OCI-LY3 (cell line): ENCODE measurements around the gene ARHGAP26.

Experiments used
- EZH2phosphoT487 ChIP-seq: fragments of 200-600 bp; shearing (Covaris generic); IDR thresholded peaks from 2 replicates; pipeline ENCODE4 v1.6.1; 2018; ENCODE audit warnings: antibody characterized with exemption, mixed run types, low read depth
- TF ChIP-seq, protein P1 (sequence below): fragments of 200-600, 300-600 bp; sonication (generic); IDR thresholded peaks from 2 replicates; pipeline ENCODE4 v1.5.1; 2014; ENCODE audit warnings: antibody characterized with exemption, low read length, low read depth

DNA sequence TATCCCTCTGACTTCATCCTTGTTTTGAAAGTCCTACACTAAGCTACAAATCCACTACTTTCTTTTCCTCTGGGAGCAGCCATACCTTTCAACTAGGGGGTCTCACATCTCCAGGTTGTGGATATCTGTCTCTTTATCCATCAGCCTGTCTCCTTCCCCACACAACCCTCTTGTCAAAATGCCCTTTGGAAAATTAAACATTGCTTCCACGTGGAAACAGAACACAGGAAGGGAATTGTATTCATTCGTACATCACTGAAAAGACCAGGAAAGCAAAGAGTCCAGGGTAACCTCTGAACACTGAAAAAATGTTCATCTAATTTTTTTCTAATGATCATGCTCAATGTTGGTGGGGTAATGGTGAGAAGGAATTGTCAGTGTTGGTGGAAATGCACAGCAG, 429.7 kb downstream of the ARHGAP26 start:
- TF ChIP-seq EZH2phosphoT487: no peak
- TF ChIP-seq, protein P1, sequence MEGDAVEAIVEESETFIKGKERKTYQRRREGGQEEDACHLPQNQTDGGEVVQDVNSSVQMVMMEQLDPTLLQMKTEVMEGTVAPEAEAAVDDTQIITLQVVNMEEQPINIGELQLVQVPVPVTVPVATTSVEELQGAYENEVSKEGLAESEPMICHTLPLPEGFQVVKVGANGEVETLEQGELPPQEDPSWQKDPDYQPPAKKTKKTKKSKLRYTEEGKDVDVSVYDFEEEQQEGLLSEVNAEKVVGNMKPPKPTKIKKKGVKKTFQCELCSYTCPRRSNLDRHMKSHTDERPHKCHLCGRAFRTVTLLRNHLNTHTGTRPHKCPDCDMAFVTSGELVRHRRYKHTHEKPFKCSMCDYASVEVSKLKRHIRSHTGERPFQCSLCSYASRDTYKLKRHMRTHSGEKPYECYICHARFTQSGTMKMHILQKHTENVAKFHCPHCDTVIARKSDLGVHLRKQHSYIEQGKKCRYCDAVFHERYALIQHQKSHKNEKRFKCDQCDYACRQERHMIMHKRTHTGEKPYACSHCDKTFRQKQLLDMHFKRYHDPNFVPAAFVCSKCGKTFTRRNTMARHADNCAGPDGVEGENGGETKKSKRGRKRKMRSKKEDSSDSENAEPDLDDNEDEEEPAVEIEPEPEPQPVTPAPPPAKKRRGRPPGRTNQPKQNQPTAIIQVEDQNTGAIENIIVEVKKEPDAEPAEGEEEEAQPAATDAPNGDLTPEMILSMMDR: no peak
